NCI-H1417 (cell line): ENCODE results near the gene C1orf159.
A peak's percentile ranks its signal among the peaks of the same experiment; 100 is the strongest.

ENCODE experiments used
- DNase-seq, 3 experiments: peaks; one replicate each; lab custom pipeline; 2025; lab: John Stamatoyannopoulos, UW

C1orf159 gene

DNA sequence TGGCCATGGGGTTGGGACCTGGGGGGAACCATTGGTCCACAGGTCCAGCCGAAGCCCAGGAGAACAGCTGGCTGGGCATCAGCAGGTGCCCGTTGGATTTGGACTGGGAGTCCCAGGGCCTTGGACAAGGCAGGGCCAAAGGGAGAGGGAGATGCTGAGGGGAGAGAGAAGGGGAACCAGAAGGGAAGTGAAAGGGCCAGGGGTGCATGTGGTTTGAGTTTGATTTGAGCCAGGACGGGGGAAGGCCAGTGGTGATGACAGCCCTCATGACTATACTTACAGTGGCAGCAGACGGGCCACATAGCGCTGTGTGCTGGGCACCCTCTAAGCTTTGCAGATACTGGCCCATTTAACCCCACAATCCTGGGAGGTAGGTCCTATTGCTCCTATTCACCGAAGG lies 77.2 kb downstream of the C1orf159 start:
- DNase-seq, result no peak

- DNase-seq, result no peak
Observed at GRCh38 chr1:1037366-1038327, 78.2 kb downstream of the C1orf159 start.

DNA sequence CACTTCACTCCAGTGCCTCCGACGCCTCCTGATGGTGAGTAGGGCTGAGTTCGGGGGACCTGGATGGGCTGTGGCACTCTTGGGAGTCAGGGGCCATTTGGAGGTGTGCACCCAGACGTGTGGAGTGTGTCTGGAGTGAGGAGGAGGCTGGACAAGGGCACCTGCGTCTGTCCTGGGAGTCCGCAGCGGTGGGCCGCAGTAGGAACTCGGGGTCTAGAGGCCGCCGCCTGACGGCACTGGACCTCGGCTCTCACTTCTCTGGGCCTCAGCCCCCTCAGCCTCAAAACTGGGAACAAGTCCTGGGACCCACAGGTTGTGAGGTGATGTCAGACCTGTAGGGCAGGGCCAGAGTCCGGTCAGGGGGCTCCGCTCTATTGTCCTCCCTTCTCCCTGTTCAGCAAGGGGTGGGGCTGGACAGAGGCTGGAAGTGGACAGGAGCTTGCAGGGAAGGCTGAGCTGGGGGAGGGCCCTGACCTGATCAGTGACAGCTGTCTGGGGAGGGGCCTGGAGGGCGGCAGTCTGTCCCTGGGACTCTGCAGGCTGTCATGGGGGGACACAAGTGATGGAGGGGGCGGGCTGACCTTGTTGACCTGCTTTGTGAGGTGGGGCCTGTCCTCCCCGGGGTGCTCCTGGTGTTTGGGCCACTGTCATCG lies 80.5 kb downstream of the C1orf159 start:
- DNase-seq, result no peak

GRCh38 chr1:1034439-1034781 lies 81.5 kb downstream of the C1orf159 start:
- peak in 2 of 3 experiments; percentile 53 to 60 for DNase-seq

GRCh38 chr1:1033731-1034438 lies 82.0 kb downstream of the C1orf159 start:
- peak in 2 of 3 experiments; percentile 55 to 59 for DNase-seq

DNA sequence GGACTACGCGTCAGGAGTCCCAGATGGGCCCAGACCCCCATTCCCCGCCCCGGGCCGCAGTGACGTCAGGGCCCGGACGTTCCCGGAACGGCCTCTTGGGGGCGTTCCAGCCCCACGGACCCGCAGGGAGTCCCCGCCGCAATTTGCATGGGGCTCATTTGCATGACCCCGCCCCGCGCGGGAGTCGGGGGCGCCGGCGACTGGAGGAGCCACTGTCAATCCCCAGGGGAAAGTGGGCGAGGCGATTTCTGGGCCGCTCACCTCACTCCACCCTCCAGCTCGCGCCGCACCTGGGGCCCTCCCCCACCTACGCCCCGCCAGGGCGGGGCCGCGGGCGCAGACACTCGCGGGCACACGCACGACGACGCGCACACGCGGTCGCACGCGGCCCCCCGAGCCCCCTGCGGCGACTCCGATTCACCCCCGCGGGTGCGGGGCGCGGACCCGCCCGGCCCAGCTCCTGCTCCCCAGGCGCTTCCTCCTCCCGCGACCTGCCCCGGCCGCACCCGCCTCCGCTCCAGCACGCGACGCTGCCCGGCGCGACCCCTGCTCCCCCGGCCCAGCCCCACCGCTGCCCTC lies 82.8 kb downstream of the C1orf159 start:
- peak; percentile 92 to 95 (median 92) for DNase-seq

DNA sequence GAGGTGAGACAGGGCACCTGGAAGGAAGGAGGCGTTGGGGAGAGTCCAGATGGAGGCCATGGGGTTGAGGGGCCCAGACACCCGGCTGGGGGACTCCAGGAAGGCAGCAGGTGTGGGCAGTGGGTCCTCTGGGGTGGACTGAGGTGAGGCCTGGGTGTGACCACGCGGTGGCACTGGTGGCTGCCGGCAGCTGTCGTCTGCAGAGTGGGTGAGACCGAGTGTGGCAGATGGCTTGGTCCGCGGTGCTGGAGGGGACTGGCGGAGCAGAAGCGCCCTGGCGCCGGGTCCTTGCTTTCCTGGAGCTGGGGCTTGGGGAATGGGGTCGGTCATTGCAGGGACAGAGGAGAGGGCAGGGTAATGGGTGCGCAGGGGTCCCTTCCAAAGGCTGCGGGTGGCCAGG lies 83.5 kb downstream of the C1orf159 start:
- DNase-seq, result peak; percentile 37 to 72 (median 70)
